AG09309 (cell line): ENCODE measurements around the gene CXCL5.

Experiments
- DNase-seq: peaks from one replicate; pipeline ENCODE4 v3.0.0-alpha.2; 2010; ENCODE audit warnings: low read depth
- H3K4me3 ChIP-seq: 2 replicates; pipeline ENCODE4 v1.5.1; 2011; ENCODE audit warnings: mild to moderate bottlenecking, low read depth, low read length, moderate library complexity; ENCODE audit not compliant: control insufficient read depth
- TF ChIP-seq, protein P1 (sequence below): IDR thresholded peaks from 2 replicates; pipeline ENCODE4 v1.5.1; 2011; ENCODE audit warnings: mild to moderate bottlenecking, low read depth, low read length, inconsistent platforms; ENCODE audit not compliant: insufficient read depth, control insufficient read depth; ENCODE audit errors: missing control alignments

CXCL5 gene

DNA sequence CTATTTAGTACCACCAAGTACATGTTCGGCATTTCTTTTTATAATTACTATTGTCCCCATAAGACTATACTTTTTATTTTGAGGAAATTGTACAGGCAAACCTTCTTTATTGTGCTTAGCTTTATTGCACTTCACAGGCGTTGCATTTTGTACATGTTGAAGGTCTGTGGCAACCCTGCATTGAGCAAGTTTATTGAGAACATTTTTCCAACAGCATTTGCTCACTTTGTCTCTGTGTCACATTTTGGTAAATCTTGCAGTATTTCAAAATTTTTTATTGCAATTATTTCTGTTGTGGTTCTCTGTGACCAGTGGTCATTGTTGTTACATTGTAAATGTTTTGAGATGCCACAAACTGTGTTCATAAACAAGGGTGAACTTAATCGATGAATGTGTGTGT, 10.8 kb upstream of the CXCL5 start:
- TF ChIP-seq, protein P1, sequence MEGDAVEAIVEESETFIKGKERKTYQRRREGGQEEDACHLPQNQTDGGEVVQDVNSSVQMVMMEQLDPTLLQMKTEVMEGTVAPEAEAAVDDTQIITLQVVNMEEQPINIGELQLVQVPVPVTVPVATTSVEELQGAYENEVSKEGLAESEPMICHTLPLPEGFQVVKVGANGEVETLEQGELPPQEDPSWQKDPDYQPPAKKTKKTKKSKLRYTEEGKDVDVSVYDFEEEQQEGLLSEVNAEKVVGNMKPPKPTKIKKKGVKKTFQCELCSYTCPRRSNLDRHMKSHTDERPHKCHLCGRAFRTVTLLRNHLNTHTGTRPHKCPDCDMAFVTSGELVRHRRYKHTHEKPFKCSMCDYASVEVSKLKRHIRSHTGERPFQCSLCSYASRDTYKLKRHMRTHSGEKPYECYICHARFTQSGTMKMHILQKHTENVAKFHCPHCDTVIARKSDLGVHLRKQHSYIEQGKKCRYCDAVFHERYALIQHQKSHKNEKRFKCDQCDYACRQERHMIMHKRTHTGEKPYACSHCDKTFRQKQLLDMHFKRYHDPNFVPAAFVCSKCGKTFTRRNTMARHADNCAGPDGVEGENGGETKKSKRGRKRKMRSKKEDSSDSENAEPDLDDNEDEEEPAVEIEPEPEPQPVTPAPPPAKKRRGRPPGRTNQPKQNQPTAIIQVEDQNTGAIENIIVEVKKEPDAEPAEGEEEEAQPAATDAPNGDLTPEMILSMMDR = no peak
- DNase-seq = no peak
- H3K4me3 ChIP-seq = no peak overlapping the region

DNA sequence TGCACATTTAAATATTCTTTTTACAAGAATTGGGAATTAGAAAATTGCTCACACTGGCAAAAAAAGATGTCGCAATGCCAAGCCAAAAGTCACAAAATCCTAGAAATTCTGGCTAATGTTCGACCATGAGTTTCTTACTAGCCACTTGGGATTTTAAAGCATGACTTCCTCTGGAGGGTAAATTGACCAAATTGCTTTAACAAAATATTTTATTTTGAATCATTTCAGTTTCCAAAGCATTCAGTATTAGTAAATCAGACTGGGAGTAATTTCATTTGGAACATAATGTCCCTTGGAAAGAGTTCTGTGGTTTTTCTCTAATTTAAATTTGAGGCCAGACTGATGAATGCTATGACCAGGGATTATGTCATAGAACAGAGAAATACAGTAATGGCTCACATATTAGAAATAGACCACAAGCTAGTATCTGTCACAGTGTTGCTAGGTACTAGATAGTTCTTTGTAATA, 7.6 kb upstream of the CXCL5 start:
- no peak overlapping the region for H3K4me3 ChIP-seq
- DNase-seq = no peak
- TF ChIP-seq, protein P1 = no peak

DNA sequence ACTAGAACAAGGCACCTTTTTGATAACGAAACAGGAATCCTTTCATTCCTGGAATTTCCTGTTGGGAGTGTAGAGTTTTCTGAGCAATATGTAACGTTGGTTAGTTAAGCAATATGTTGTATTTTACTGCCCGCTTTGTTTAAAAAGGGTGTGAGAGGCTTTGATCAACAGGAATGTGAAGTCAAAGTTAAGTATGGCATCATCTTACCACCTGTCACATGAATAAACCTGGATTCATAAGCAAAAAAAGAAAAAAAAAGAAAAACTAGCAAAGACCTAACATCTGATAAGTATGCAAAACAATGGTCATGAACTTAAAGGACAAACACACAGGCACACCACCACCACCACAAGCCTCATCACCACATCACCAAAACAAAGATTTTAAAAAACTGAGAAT, 7.1 kb upstream of the CXCL5 start:
- H3K4me3 ChIP-seq = no peak overlapping the region
- DNase-seq = no peak
- TF ChIP-seq, protein P1 = no peak

DNA sequence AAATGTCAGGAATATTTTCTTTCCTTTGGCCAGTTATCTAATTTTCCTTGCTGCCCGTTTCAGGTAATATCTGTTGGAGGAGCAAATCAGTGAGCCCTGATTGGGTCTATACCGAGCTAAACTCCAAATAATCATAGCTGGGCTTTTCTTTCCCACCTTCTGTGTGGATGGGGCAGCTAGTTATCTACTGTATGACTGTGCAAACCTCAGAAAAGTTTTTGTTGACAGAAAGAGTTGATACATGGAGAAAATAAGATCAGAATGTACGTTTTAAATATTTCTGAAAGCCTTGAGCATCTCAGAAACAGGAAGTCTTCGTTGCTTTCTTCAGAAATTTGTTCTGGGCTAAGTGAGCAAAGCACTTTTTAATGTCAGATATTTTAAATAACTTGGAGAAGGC, 6.2 kb upstream of the CXCL5 start:
- no peak for DNase-seq
- TF ChIP-seq, protein P1 = no peak
- no peak overlapping the region for H3K4me3 ChIP-seq

DNA sequence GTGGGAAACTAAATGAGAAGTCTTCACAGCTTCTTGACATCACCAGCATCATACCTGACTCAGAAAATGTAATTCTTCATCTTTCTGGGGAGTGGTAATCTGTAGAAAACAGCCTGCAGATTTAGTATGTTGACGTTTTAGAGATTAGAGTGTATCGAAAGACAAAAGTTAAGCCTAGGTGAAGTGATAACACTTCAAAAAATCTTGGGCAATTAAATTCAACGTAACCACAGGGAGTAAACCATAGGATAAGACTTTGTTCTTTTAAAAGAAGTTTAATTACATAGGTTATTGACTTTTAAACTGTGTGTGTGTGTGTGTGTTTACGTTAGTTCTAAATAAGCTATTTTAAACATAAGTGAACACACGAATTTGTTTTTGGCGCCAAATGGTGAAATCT, 1.8 kb upstream of the CXCL5 start:
- no peak for DNase-seq
- no peak overlapping the region for H3K4me3 ChIP-seq
- TF ChIP-seq, protein P1 = no peak

DNA sequence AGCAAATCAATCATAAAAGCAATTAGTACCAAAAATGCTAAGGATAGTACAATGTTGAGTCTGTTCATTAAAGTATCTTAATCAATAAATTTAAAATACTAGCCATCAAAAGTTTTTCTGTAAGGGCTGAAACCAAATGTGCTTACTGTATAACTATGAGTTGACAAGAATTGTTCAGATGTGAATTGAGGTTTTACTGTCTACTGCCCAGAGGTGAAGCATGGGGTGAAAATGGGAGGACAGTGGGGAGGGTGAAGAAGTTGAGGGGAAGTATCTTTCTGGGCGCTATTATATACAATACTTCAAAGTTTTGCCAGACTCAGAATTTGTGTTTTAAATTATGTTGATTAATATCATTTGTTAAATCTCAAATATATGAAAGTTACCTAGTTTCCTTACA, 6.4 kb downstream of the CXCL5 start:
- TF ChIP-seq, protein P1 = no peak
- DNase-seq = no peak
- no peak overlapping the region for H3K4me3 ChIP-seq

DNA sequence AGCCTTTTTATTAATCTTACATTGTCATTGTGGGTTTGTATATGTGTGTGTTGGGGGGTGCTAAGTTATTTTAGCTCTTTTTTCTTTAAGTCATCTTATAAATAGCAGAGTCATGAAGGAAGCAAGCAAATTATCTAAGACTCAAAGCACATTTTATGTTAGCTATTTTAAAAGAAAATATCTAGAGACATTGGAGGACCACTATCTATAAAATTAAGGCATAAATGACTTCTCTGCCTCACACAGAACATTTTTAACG, 6.8 kb downstream of the CXCL5 start:
- H3K4me3 ChIP-seq = no peak overlapping the region
- DNase-seq = no peak
- TF ChIP-seq, protein P1 = no peak
